ENCODE results near the gene TRIM43B. TPM values are rescaled to one million over a fixed set of nuclear protein-coding genes. Genes with fewer than 3 reads are reported as not detected.
"Not testable (repeated sequence)": the region's sequence is repeated elsewhere in the genome, so short reads cannot be mapped to it uniquely, and the experiment has no call there.

TRIM43B gene
- total RNA-seq, 2 donors from 2014 or later: not detected

DNA sequence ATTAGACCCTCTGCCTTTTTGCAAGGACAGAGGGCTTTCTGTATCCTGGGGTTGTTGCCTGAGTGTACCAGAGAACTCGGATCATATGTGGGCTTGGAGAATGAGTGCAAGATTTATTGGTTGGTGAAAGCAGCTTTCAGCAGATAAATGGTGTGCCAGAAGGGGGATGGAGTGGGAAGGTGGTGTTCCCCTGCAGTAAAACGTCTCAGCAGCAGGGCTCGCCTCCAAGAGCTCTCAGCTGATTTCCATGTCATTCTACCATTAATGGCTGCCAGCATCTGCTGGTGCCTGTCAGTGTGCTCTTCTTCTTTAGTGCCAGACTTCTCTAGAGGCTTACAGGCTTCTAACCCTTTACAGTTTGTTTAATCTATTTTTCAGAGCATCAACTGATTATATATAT is 16.6 kb downstream of the TRIM43B start:
- ATAC-seq (replicated peaks in 1 of 2); H3K4me1 Mint-ChIP-seq (ENCODE audit: low read depth); H3K27ac Mint-ChIP-seq; H3K36me3 Mint-ChIP-seq (ENCODE audit: insufficient read depth in 2 of 2); DNase-seq; H3K27me3 Mint-ChIP-seq (ENCODE audit: low read depth); H3K4me3 Mint-ChIP-seq; H3K9me3 Mint-ChIP-seq: not testable (repeated sequence)

DNA sequence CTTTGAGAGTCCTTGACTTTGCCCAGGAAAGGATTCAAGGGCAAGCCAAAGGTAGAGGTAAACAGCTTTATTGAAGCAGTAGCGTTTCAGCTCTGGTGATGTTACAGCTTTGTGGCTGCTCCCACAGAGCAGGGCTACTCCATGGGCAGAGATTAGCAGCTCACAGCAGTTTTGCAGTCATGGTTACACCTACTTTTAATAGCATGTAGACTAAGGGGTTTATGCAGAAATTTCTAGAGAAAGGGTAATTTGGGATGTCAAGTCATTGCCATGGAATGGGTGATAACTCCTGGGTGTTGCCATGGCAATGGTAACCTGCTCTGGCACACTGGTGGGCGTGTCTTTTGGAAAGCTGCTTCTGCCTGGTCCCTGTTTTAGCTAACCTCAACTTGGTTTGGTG is 18.0 kb downstream of the TRIM43B start:
- H3K27ac Mint-ChIP-seq; DNase-seq; H3K27me3 Mint-ChIP-seq (ENCODE audit: low read depth); ATAC-seq (replicated peaks in 1 of 2); H3K4me3 Mint-ChIP-seq; H3K36me3 Mint-ChIP-seq (ENCODE audit: insufficient read depth in 2 of 2); H3K9me3 Mint-ChIP-seq; H3K4me1 Mint-ChIP-seq (ENCODE audit: low read depth): not testable (repeated sequence)

DNA sequence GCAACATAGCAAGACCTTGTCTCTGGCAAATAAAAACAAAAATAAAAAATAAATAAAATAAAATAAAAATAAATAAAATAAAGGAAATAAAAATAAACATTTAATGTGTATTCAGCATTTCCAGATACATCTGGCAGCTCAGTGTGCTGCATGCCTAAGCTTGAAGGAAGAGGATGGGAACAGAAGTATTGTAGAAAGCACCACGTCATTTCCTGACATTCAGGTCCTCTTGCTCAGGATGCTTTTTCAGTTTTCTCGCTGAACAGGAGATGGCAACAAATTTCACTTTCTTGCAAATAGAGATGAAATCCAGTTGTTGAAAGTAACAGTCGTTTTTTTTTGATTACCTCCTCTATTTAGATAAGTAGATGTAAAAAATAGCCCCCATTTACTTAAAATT is 21.3 kb downstream of the TRIM43B start:
- not testable (repeated sequence) for H3K36me3 Mint-ChIP-seq (ENCODE audit: insufficient read depth in 2 of 2); H3K4me1 Mint-ChIP-seq (ENCODE audit: low read depth); DNase-seq; H3K4me3 Mint-ChIP-seq; H3K27ac Mint-ChIP-seq; H3K9me3 Mint-ChIP-seq; H3K27me3 Mint-ChIP-seq (ENCODE audit: low read depth); ATAC-seq (replicated peaks in 1 of 2)

DNA sequence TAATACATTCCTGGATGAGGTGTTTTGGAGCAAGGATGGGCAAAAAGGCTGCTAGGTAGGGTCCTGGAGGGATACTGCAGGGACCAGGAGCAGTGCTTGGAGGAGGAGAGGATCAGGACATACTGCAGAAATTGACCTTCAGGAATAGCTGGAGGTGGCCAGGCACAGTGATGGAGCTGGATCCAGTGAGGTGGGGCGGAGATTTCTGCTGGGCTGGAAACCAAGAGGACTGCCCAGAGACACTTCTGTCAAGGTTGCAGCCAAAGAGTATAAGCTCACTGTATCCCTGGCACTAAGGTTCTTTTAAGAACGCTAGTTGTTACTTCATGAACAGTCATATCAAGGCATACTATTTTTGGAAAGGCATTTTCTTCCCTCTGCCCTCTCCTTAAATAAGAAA is 39.2 kb downstream of the TRIM43B start:
- ATAC-seq (replicated peaks in 1 of 2); DNase-seq; H3K4me1 Mint-ChIP-seq (ENCODE audit: low read depth); H3K4me3 Mint-ChIP-seq; H3K36me3 Mint-ChIP-seq (ENCODE audit: insufficient read depth in 2 of 2); H3K27me3 Mint-ChIP-seq (ENCODE audit: low read depth); H3K27ac Mint-ChIP-seq; H3K9me3 Mint-ChIP-seq: not testable (repeated sequence)

DNA sequence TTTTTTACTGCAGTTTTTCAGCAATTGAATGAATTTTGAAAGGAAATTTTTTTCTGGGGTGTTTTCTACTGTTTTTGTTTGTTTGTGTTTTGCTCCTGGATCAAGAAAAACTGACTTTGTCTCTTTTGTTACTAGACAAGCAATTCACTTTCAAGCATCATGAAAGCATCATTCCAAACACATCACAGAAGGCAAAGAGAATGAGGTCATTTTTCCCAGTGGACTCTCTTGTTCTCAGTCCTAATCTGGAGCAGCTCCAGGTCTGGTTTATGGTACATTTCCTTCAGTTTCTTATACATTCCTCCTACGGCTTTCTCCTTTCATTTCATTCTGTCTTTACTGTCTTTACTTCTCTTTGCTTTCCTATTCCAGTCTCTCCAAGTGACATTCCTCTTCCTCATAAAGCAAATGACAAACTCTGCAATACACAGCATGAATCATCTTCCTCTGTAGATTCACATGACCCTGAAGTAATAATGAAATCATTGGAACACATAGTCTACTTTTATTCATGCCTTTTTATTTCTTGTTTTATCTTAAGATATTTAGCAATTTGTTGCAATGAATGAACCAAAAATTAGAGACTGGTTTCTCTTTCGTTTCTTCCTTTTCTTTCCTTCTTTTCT is 42.0 kb downstream of the TRIM43B start:
- H3K4me1 Mint-ChIP-seq (ENCODE audit: low read depth); H3K9me3 Mint-ChIP-seq; ATAC-seq (replicated peaks in 1 of 2); H3K27ac Mint-ChIP-seq; H3K27me3 Mint-ChIP-seq (ENCODE audit: low read depth); H3K4me3 Mint-ChIP-seq; H3K36me3 Mint-ChIP-seq (ENCODE audit: insufficient read depth in 2 of 2); DNase-seq: not testable (repeated sequence)

DNA sequence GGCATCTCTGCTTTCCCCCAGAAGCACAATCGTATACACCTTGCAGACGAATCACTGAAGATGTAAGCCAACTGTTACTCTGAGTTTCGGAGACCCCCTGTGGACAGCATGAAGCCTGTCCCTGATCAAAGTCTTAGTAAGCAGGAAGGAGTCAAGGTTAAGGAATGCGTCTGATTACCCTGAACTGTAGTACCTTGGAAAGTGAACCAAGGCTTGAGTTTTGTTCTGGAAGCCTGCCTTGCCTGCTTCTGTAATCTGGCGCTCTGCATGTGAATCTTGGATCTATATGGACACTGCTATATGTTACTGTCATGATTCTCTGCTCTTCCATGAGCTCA is 48.7 kb downstream of the TRIM43B start:
- not testable (repeated sequence) for DNase-seq; H3K4me1 Mint-ChIP-seq (ENCODE audit: low read depth)

DNA sequence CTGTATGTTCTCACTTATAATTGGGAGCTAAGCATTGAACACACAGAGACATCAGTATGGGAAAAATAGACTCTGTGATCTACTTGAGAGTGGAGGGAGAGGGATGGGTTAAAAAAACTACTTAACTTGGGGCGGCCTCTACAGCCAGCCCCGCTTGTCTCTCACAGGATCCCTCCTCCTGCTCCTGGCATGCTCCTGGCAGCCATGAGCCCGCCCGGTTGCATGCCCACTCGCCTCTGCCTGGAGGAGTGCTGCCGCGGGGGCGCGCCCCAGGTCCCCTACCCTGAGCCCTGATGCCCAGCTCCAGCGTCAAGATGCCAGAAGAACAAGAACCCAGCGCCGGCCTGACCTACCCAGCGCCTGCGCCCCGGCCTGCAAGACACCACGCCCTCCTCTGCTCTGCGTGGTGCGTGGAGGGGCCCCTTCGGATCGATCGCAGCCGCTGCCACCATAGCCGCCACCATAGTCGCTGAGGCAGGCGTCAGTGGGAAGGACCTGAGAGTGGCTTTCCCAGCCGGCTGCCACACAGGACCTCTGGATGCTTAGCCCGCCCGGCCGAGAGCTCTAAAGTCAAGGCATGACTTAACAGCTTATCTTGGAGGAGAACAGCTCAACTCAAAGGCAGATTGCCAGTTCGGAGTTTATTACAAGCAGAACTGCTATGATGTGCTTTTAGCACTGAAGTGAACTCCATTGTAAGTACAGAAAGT is 49.2 kb downstream of the TRIM43B start:
- not testable (repeated sequence) for H3K4me3 Mint-ChIP-seq; H3K4me1 Mint-ChIP-seq (ENCODE audit: low read depth); DNase-seq; ATAC-seq (replicated peaks in 1 of 2); H3K36me3 Mint-ChIP-seq (ENCODE audit: insufficient read depth in 2 of 2); H3K27me3 Mint-ChIP-seq (ENCODE audit: low read depth); H3K27ac Mint-ChIP-seq; H3K9me3 Mint-ChIP-seq

More for the DNA sequence above, 48.7 kb downstream of the TRIM43B start:
- not testable (repeated sequence) for H3K36me3 Mint-ChIP-seq (ENCODE audit: insufficient read depth in 2 of 2); H3K4me3 Mint-ChIP-seq; H3K27me3 Mint-ChIP-seq (ENCODE audit: low read depth); H3K9me3 Mint-ChIP-seq; H3K27ac Mint-ChIP-seq; ATAC-seq (replicated peaks in 1 of 2)

DNA sequence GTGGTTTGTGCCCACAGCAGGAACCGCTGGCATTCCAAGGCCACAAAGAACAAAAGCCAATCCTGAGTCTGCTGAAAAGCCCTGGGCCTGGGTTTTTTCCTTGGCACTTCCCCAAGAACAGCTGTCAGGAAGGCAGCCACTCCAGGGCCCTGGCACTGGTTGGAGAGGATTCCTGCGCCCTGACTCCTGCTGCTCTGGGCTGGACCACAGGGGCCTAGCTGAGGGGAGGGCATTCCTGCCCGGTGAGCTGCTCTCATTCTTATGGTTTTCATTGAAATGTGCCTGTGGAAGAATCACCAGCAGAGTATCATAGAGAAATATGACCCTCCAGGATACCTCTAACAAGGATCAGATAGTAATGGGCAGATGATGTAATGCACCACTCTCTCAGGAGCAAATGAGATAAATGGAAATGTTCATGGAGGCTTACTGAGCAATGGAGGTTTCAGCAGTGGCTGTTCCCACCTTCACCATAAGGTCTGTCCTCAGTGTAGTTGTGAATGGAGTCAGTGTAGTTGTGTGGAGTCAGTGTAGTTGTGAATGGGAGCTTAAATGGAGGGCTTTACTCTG is 50.0 kb downstream of the TRIM43B start:
- not testable (repeated sequence) for H3K27ac Mint-ChIP-seq; H3K36me3 Mint-ChIP-seq (ENCODE audit: insufficient read depth in 2 of 2); H3K4me3 Mint-ChIP-seq; ATAC-seq (replicated peaks in 1 of 2); H3K27me3 Mint-ChIP-seq (ENCODE audit: low read depth); H3K4me1 Mint-ChIP-seq (ENCODE audit: low read depth); DNase-seq; H3K9me3 Mint-ChIP-seq

DNA sequence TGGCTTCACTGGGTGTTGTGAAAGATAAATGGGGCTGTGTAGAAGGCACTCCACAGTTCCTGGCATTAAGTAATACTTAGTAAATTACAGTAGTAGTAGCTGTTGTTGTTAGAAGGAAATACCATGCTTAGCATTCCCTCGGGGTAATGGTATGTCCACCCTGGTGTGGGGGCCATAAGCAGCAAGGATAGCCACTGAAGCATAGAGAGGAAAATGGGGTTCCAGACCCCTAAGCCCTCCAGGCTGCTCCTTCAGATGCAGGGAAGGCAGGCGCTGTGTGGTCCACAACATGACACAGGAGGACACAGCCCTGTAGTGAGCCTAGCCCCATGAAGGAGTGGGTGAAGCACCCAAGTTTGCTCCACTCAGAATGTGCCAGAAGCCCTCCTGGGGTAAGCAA is 50.6 kb downstream of the TRIM43B start:
- ATAC-seq (replicated peaks in 1 of 2): not testable (repeated sequence)

DNA sequence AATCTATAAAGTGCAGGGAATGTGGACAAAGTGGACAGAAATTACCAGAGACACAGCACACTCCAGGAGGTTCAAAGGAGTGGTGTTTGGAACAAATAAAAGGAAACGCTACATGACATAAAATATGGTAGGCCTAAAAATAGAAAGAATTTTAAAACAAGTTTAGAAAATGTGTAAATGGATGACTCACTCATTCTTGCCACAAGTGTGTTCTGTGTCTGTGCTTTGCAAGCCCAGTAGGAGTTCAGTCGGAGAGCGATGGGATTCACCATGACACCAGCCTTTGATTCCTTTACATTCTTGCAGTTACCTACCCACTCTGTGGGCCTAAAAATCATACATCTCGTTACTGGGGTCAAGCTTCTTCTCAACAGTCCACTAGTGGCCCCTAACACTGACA is 51.2 kb downstream of the TRIM43B start:
- not testable (repeated sequence) for ATAC-seq (replicated peaks in 1 of 2); H3K27me3 Mint-ChIP-seq (ENCODE audit: low read depth); H3K4me3 Mint-ChIP-seq; H3K9me3 Mint-ChIP-seq; DNase-seq; H3K36me3 Mint-ChIP-seq (ENCODE audit: insufficient read depth in 2 of 2); H3K4me1 Mint-ChIP-seq (ENCODE audit: low read depth); H3K27ac Mint-ChIP-seq

More for the DNA sequence above, 50.6 kb downstream of the TRIM43B start:
- not testable (repeated sequence) for H3K27ac Mint-ChIP-seq; H3K4me1 Mint-ChIP-seq (ENCODE audit: low read depth); H3K4me3 Mint-ChIP-seq; H3K9me3 Mint-ChIP-seq; DNase-seq; H3K27me3 Mint-ChIP-seq (ENCODE audit: low read depth); H3K36me3 Mint-ChIP-seq (ENCODE audit: insufficient read depth in 2 of 2)

DNA sequence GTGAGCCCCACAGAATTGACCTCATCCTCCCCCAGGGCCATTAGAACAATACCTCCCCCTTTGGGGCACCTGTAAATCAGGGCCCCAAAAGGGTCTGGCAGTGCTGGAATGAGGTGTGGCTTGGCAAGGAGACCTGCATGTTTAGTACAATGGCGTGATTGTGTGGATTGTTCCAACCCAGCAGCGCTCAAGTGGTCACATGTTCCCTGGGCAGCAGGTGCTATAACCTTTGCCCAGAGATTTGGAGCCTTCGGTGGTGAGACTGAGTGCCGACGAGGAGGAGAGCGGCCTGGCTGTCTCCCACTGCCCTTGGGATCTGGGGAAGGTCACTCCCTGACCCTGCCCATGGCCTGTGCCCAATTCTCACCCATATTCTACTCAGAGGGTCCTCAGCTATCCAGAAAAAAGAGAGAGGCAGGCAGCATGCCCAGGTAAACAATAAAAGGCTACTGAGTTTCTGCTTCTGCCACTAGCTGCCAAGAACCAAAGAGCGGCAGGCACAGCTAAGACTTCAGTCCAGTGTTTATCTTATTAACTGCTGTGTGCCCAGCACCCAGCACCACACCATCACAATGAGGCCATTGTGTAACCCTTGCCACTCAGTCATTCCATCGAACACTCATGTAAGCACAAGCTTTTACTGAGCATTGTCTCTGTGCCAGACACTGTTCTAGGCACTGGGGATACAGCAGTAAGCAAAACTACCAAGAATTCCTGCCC is 54.6 kb downstream of the TRIM43B start:
- not testable (repeated sequence) for H3K27ac Mint-ChIP-seq; DNase-seq; H3K9me3 Mint-ChIP-seq; H3K4me1 Mint-ChIP-seq (ENCODE audit: low read depth); H3K27me3 Mint-ChIP-seq (ENCODE audit: low read depth); H3K36me3 Mint-ChIP-seq (ENCODE audit: insufficient read depth in 2 of 2); ATAC-seq (replicated peaks in 1 of 2); H3K4me3 Mint-ChIP-seq

DNA sequence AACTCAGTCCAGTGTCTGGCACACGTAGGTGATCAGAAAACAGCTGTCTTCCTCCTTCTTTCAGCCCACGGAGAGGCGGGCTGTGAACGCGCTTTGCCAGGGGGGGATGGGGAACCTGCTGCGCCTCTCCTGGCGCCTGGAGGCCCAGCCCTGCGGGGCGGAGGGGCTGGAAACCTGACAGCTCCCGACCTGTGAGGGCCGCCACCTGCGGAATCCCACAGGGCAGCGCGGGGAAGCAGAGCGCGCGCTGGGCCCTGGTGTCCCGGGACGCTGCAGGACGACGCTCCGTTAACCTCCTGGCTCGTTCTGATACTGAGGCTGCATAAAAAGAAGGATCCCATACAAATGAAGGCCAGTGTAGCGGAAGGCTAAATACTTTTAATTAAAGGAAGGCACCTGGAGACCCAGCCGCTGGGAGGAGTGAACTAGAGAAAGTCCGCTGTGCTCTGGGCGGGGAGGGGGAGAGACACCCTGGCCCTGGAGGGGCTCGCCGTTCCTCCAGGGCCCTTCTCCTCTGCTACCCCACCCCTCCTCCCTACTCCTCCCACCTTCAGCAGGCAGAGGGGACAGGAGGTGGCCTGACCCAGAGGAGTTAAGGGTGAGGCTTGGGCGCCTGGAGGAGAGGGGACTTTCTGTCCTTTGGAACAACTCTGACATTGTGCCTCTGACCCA is 57.2 kb downstream of the TRIM43B start:
- H3K9me3 Mint-ChIP-seq; H3K4me1 Mint-ChIP-seq (ENCODE audit: low read depth); H3K27ac Mint-ChIP-seq; H3K36me3 Mint-ChIP-seq (ENCODE audit: insufficient read depth in 2 of 2); ATAC-seq (replicated peaks in 1 of 2); DNase-seq; H3K4me3 Mint-ChIP-seq; H3K27me3 Mint-ChIP-seq (ENCODE audit: low read depth): not testable (repeated sequence)

Measured in activated T-cell treated with anti-CD3 and anti-CD28 coated beads, Interleukin-2, amount 50 U/mL, for 72 hours (primary cell).